H9 (cell line): Measurements from ENCODE around the gene ESRRA. TPM values are rescaled to one million over a fixed set of nuclear protein-coding genes. Genes with fewer than 3 reads are reported as not detected.

Source experiments
- DNase-seq: peaks from one replicate; pipeline ENCODE4 v3.0.0-alpha.2; 2017
- H2AFZ ChIP-seq: one replicate; pipeline ENCODE4 v1.6.1; 2013; ENCODE audit warnings: mild to moderate bottlenecking, low read length, control low read depth, moderate library complexity
- H2AK5ac ChIP-seq: 2 replicates; pipeline ENCODE4 v1.6.1; 2013; ENCODE audit warnings: low read length, control low read depth, mixed read lengths; ENCODE audit not compliant: insufficient read length
- H2BK120ac ChIP-seq: one replicate; pipeline ENCODE4 v1.6.1; 2013; ENCODE audit warnings: low read depth, mild to moderate bottlenecking, low read length, control low read depth, inconsistent platforms; ENCODE audit not compliant: poor library complexity, severe bottlenecking
- H2BK12ac ChIP-seq: 2 replicates; pipeline ENCODE4 v1.6.1; 2013; ENCODE audit warnings: low read length, control low read depth, mixed read lengths, low read depth; ENCODE audit not compliant: insufficient read length
- H2BK15ac ChIP-seq: 2 replicates; pipeline ENCODE4 v1.6.1; 2013; ENCODE audit warnings: low read depth, low read length, control low read depth
- H2BK20ac ChIP-seq: one replicate; pipeline ENCODE4 v1.6.1; 2013; ENCODE audit warnings: low read depth, mild to moderate bottlenecking, low read length, control low read depth, inconsistent platforms; ENCODE audit not compliant: poor library complexity, severe bottlenecking
- H2BK5ac ChIP-seq: 2 replicates; pipeline ENCODE4 v1.6.1; 2013; ENCODE audit warnings: low read length, control low read depth, mixed read lengths; ENCODE audit not compliant: insufficient read length
- H3K14ac ChIP-seq: 2 replicates; pipeline ENCODE4 v1.6.1; 2013; ENCODE audit warnings: low read length, control low read depth; ENCODE audit not compliant: insufficient read depth
- H3K18ac ChIP-seq: 2 replicates; pipeline ENCODE4 v1.6.1; 2013; ENCODE audit warnings: low read depth, mild to moderate bottlenecking, mixed read lengths, low read length, control low read depth; ENCODE audit not compliant: insufficient read length
- H3K23ac ChIP-seq: 2 replicates; pipeline ENCODE4 v1.6.1; 2013; ENCODE audit warnings: low read length, control low read depth, mixed read lengths, low read depth; ENCODE audit not compliant: insufficient read length
- H3K23me2 ChIP-seq: 2 replicates; pipeline ENCODE4 v1.6.1; 2013; ENCODE audit warnings: low read depth, mild to moderate bottlenecking, mixed read lengths, low read length, control low read depth; ENCODE audit not compliant: insufficient read length, poor library complexity, severe bottlenecking
- H3K27ac ChIP-seq: 2 replicates; pipeline ENCODE4 v1.5.1; 2013; ENCODE audit warnings: low read length, control low read depth, mixed read lengths, low read depth; ENCODE audit not compliant: insufficient read length
- H3K27me3 ChIP-seq: 2 replicates; pipeline ENCODE4 v1.6.1; 2013; ENCODE audit warnings: low read length, control low read depth, inconsistent platforms; ENCODE audit not compliant: insufficient read depth
- H3K4ac ChIP-seq: 2 replicates; pipeline ENCODE4 v1.6.1; 2013; ENCODE audit warnings: low read depth, mild to moderate bottlenecking, control low read depth, inconsistent platforms, low read length, moderate library complexity
- H3K4me1 ChIP-seq: 2 replicates; pipeline ENCODE4 v1.6.1; 2013; ENCODE audit warnings: low read length, control low read depth, inconsistent platforms; ENCODE audit not compliant: insufficient read depth
- H3K4me2 ChIP-seq: 2 replicates; pipeline ENCODE4 v1.6.1; 2013; ENCODE audit warnings: low read length, control low read depth, mixed read lengths; ENCODE audit not compliant: insufficient read length, insufficient read depth
- H3K56ac ChIP-seq: 2 replicates; pipeline ENCODE4 v1.6.1; 2013; ENCODE audit warnings: low read depth, mild to moderate bottlenecking, mixed read lengths, low read length, control low read depth; ENCODE audit not compliant: insufficient read length
- H3K79me1 ChIP-seq: 2 replicates; pipeline ENCODE4 v1.6.1; 2013; ENCODE audit warnings: low read depth, mild to moderate bottlenecking, moderate library complexity, low read length, control low read depth, inconsistent platforms; ENCODE audit not compliant: insufficient read depth, poor library complexity, severe bottlenecking
- H3K79me2 ChIP-seq: 2 replicates; pipeline ENCODE4 v1.6.1; 2013; ENCODE audit warnings: low read length, control low read depth, inconsistent platforms; ENCODE audit not compliant: insufficient read depth
- H3K9ac ChIP-seq: 2 replicates; pipeline ENCODE4 v1.6.1; 2013; ENCODE audit warnings: low read length, control low read depth, mixed read lengths; ENCODE audit not compliant: insufficient read length; ENCODE audit errors: extremely low read depth
- H3K9me3 ChIP-seq: one replicate; pipeline ENCODE4 v1.6.1; 2013; ENCODE audit warnings: low read depth, low read length, inconsistent platforms; ENCODE audit not compliant: control insufficient read depth
- H3T11ph ChIP-seq: one replicate; pipeline ENCODE4 v1.6.1; 2013; ENCODE audit warnings: mild to moderate bottlenecking, low read length, control low read depth, inconsistent platforms
- H4K20me1 ChIP-seq: one replicate; pipeline ENCODE4 v1.6.1; 2013; ENCODE audit not compliant: control insufficient read depth, insufficient read length, insufficient read depth
- H4K5ac ChIP-seq: 2 replicates; pipeline ENCODE4 v1.6.1; 2013; ENCODE audit warnings: low read depth, mild to moderate bottlenecking, mixed read lengths, low read length, control low read depth; ENCODE audit not compliant: insufficient read length
- H4K8ac ChIP-seq: replicated peaks from 2 replicates; pipeline ENCODE4 v1.6.1; 2013; ENCODE audit warnings: low read length, control low read depth, mixed read lengths, low read depth; ENCODE audit not compliant: insufficient read length
- H4K91ac ChIP-seq: 2 replicates; pipeline ENCODE4 v1.6.1; 2013; ENCODE audit warnings: low read depth, mild to moderate bottlenecking, moderate library complexity, mixed read lengths, low read length, control low read depth; ENCODE audit not compliant: insufficient read length
- H3K27ac Mint-ChIP-seq, 3 experiments: 2 replicates in 2 of 3; 3 replicates in 1 of 3; pipeline ENCODE4 v1.8.0; 2020 to 2021; ENCODE audit warnings: mixed read lengths in 3 of 3, mild to moderate bottlenecking in 1 of 3, moderate library complexity in 1 of 3
- H3K27me3 Mint-ChIP-seq: 2 replicates; pipeline ENCODE4 v1.8.0; 2021; ENCODE audit warnings: low read depth, mild to moderate bottlenecking, moderate library complexity, mixed read lengths
- H3K36me3 Mint-ChIP-seq, 3 experiments: 2 replicates in 2 of 3; 3 replicates in 1 of 3; pipeline ENCODE4 v1.8.0; 2020 to 2021; ENCODE audit warnings: low read depth in 3 of 3, mixed read lengths in 3 of 3; ENCODE audit not compliant: insufficient read depth in 1 of 3
- H3K4me1 Mint-ChIP-seq, 2 experiments: 2 replicates each; pipeline ENCODE4 v1.8.0; 2020; ENCODE audit warnings: mixed read lengths in 2 of 2
- H3K4me3 Mint-ChIP-seq, 2 experiments: 2 replicates in 1 of 2; 3 replicates in 1 of 2; pipeline ENCODE4 v1.8.0; 2020 to 2021; ENCODE audit warnings: mild to moderate bottlenecking in 2 of 2, mixed read lengths in 2 of 2, moderate library complexity in 1 of 2
- H3K9me3 Mint-ChIP-seq, 2 experiments: 2 replicates in 1 of 2; 3 replicates in 1 of 2; pipeline ENCODE4 v1.8.0; 2020; ENCODE audit warnings: mild to moderate bottlenecking in 2 of 2, mixed read lengths in 2 of 2, moderate library complexity in 1 of 2
- WGBS: extraction: QIAGEN DNeasy Blood & Tissue Kit; methylation state at CpG from one replicate; pipeline ENCODE4 v1.1.7; 2013; ENCODE audit warnings: missing lambda C conversion rate, low lambda C conversion rate, mixed read lengths; ENCODE audit not compliant: insufficient read length; ENCODE audit errors: extremely low coverage; 5-methylcytosine and 5-hydroxymethylcytosine counted together
- total RNA-seq: library from RNA; stranded (reverse); gene quantifications from 2 replicates; pipeline ENCODE4 v1.2.1, GENCODE V29; 2021
- TF ChIP-seq, protein P1 (sequence below): fragments of 200-600 bp; sonication (generic); conservative IDR thresholded peaks from 3 replicates; pipeline ENCODE4 v1.8.0; 2021; ENCODE audit warnings: antibody characterized with exemption, mild to moderate bottlenecking

Gene ESRRA
- total RNA-seq, 1 experiment from 2014 or later: 42.3 TPM

DNA sequence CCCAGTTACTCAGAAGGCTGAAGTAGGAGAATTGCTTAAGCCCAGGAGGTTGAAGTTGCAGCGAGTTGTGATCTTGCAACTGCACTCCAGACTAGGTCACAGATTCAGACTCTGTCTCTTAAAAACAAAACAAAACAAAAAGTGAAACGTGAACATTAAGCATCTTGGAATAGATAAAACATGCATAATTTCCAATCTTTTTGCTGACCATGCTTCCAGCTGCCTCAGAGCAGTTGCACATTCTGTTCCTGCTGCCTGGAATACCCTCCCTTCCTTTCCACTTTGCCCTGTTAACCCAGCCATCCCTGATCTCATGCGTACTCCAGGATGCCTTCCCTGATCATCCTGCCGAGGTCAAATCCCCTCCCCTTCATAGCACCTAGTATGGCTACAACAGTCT lies 34.0 kb downstream of the ESRRA start:
- no peak overlapping the region for H3T11ph ChIP-seq
- Mint-ChIP-seq H3K27me3 (peaks cover 17% of the 10 kb centered on the region), H3K36me3 (no peaks in the 10 kb centered on the region), H3K4me3 (no peak overlapping the region), H3K4me1 (peaks cover 7 to 35% of the 10 kb centered on the region in 2 experiments), H3K9me3 (no peaks in the 10 kb centered on the region), H3K27ac (no peak overlapping the region)
- peaks cover 3% of the 10 kb centered on the region for H4K20me1 ChIP-seq
- WGBS: no CpG with 5 or more reads among the region's 4 CpGs
- no peak overlapping the region for H3K4me2 ChIP-seq
- no peak overlapping the region for H4K91ac ChIP-seq
- no peak overlapping the region for H2BK5ac ChIP-seq
- H4K8ac ChIP-seq: no peak overlapping the region
- H2BK20ac ChIP-seq: no peak overlapping the region
- H2BK120ac ChIP-seq: no peak overlapping the region
- H4K5ac ChIP-seq: no peak overlapping the region
- H3K79me2 ChIP-seq: no peaks in the 10 kb centered on the region
- no peak overlapping the region for H3K9ac ChIP-seq
- H3K27ac ChIP-seq: no peak overlapping the region
- H3K14ac ChIP-seq: no peak overlapping the region
- peaks cover 17% of the 10 kb centered on the region for H3K23me2 ChIP-seq
- no peaks in the 10 kb centered on the region; the same call in 1 of the 2 replicates for H3K4me1 ChIP-seq
- H3K23ac ChIP-seq: no peak overlapping the region
- H3K9me3 ChIP-seq: no peaks in the 10 kb centered on the region
- no peak overlapping the region for H3K18ac ChIP-seq
- no peaks in the 10 kb centered on the region for H3K27me3 ChIP-seq
- no peak for DNase-seq
- no peak overlapping the region for H3K56ac ChIP-seq
- H2AFZ ChIP-seq: no peak overlapping the region
- H3K4ac ChIP-seq: no peak overlapping the region
- H2AK5ac ChIP-seq: no peak overlapping the region
- H3K79me1 ChIP-seq: no peaks in the 10 kb centered on the region
- H2BK12ac ChIP-seq: no peak overlapping the region
- H2BK15ac ChIP-seq: no peak overlapping the region
- TF ChIP-seq, protein P1, sequence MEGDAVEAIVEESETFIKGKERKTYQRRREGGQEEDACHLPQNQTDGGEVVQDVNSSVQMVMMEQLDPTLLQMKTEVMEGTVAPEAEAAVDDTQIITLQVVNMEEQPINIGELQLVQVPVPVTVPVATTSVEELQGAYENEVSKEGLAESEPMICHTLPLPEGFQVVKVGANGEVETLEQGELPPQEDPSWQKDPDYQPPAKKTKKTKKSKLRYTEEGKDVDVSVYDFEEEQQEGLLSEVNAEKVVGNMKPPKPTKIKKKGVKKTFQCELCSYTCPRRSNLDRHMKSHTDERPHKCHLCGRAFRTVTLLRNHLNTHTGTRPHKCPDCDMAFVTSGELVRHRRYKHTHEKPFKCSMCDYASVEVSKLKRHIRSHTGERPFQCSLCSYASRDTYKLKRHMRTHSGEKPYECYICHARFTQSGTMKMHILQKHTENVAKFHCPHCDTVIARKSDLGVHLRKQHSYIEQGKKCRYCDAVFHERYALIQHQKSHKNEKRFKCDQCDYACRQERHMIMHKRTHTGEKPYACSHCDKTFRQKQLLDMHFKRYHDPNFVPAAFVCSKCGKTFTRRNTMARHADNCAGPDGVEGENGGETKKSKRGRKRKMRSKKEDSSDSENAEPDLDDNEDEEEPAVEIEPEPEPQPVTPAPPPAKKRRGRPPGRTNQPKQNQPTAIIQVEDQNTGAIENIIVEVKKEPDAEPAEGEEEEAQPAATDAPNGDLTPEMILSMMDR: no peak
